ENCODE measurements around the gene ERC2. TPM values are rescaled to one million over a fixed set of nuclear protein-coding genes. Genes with fewer than 3 reads are reported as not detected.

ERC2 gene
- total RNA-seq, 2 donors from 2014 or later, result 0.21 to 0.30 TPM

GRCh38 chr3:56193519-56193918 is 274.7 kb downstream of the ERC2 start:
- intact Hi-C loops (cut with DNase I), result no loop called here
- H3K4me1 ChIP-seq, result no peaks in the 10 kb centered on the region
- H3K27ac ChIP-seq, result no peak overlapping the region
- TF ChIP-seq CTCF (IDR thresholded peaks at IDR 0.05), result no peak
- H3K36me3 ChIP-seq, result no peaks in the 10 kb centered on the region
- no peak overlapping the region for H3K4me3 ChIP-seq
- DNase-seq, result no peak
- H3K27me3 ChIP-seq, result no peaks in the 10 kb centered on the region
- H3K9ac ChIP-seq (ENCODE audit: low read depth in 2 of 2, low read length in 2 of 2), result no peak overlapping the region
- no peaks in the 10 kb centered on the region for H3K9me3 ChIP-seq

- no peak overlapping the region for H3K4me3 ChIP-seq
- intact Hi-C loops (cut with DNase I), result no loop called here
- H3K9me3 ChIP-seq, result no peaks in the 10 kb centered on the region
- DNase-seq, result no peak
- no peak overlapping the region for H3K27ac ChIP-seq
- H3K36me3 ChIP-seq, result no peaks in the 10 kb centered on the region
- TF ChIP-seq CTCF (IDR thresholded peaks at IDR 0.05), result no peak
- no peak overlapping the region for H3K9ac ChIP-seq (ENCODE audit: low read depth in 2 of 2, low read length in 2 of 2)
- H3K4me1 ChIP-seq, result no peaks in the 10 kb centered on the region
- no peaks in the 10 kb centered on the region for H3K27me3 ChIP-seq
These were observed 276.3 kb downstream of the ERC2 start for GRCh38 chr3:56192001-56192400.

GRCh38 chr3:56190771-56191305 is 277.4 kb downstream of the ERC2 start:
- no peak for DNase-seq
- Histone ChIP-seq H3K27me3 (no peaks in the 10 kb centered on the region), H3K9me3 (no peaks in the 10 kb centered on the region), H3K4me1 (no peaks in the 10 kb centered on the region), H3K4me3 (no peak overlapping the region), H3K36me3 (no peaks in the 10 kb centered on the region), H3K9ac (ENCODE audit: low read depth in 2 of 2, low read length in 2 of 2) (no peak overlapping the region), H3K27ac (no peak overlapping the region)
- intact Hi-C loops (cut with DNase I), result no loop called here
- no peak for TF ChIP-seq CTCF (IDR thresholded peaks at IDR 0.05)

GRCh38 chr3:56190130-56190529 is 278.1 kb downstream of the ERC2 start:
- no peak overlapping the region for H3K9ac ChIP-seq (ENCODE audit: low read depth in 2 of 2, low read length in 2 of 2)
- no peak overlapping the region for H3K4me3 ChIP-seq
- no peaks in the 10 kb centered on the region for H3K36me3 ChIP-seq
- H3K9me3 ChIP-seq, result no peaks in the 10 kb centered on the region
- no peak overlapping the region for H3K27ac ChIP-seq
- intact Hi-C loops (cut with DNase I), result no loop called here
- H3K4me1 ChIP-seq, result no peaks in the 10 kb centered on the region
- DNase-seq, result no peak
- H3K27me3 ChIP-seq, result no peaks in the 10 kb centered on the region
- TF ChIP-seq CTCF (IDR thresholded peaks at IDR 0.05), result no peak

- no peaks in the 10 kb centered on the region for H3K9me3 ChIP-seq
- no peaks in the 10 kb centered on the region for H3K27me3 ChIP-seq
- intact Hi-C loops (cut with DNase I), result no loop called here
- no peak overlapping the region for H3K27ac ChIP-seq
- DNase-seq, result no peak
- no peaks in the 10 kb centered on the region for H3K36me3 ChIP-seq
- no peak for TF ChIP-seq CTCF (IDR thresholded peaks at IDR 0.05)
- no peak overlapping the region for H3K9ac ChIP-seq (ENCODE audit: low read depth in 2 of 2, low read length in 2 of 2)
- no peaks in the 10 kb centered on the region for H3K4me1 ChIP-seq
- H3K4me3 ChIP-seq, result no peak overlapping the region
These were observed 278.7 kb downstream of the ERC2 start for GRCh38 chr3:56189536-56189935.
